HUDEP-2 (cell line): ENCODE measurements around the gene SHLD2.
"Not testable (repeated sequence)": the region's sequence is repeated elsewhere in the genome, so short reads cannot be mapped to it uniquely, and the experiment has no call there.

Source experiments
- DNase-seq, 76 experiments: peaks; one replicate each; lab custom pipeline; 2025; ENCODE audit not compliant: unreplicated experiment in 76 of 76; lab: John Stamatoyannopoulos, UW

Gene SHLD2

DNA sequence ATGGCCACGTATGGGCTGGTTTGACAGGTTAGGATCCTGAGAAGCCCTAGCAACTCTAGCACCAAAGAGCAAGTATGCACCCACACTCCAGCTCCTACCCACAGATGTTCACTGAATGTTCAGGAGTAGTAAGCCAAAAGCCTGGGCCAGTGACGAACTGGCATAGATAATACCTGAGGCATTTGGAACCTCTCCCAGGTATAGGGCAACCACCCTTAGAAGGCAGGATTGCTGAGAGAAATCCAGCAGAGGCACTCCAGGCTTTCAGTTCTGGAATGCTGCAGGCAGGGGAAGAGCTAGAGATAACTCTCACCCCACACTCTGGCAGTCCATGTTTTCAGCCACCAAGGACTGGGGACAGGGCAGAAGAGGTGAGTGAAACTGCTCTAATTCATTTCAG, 39.4 kb downstream of the SHLD2 start:
- DNase-seq: not testable (repeated sequence)

DNA sequence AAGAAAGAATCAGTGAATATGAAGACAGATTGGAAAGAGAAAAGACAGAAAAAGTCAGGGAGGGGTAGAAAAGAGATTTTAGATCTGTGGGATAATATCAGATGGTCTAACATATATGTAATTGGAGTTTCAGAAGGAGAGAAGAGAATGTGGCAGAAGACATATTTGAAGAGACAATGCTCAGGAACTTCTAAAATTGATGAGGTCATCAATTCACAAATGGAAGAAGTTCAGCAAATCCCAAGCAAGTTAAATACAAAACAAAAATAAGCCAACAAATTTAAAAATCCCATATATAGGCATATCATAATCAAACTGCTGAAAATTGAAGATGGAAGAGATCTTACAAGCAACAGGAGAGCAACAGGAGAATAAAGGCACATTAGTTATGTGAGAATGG, 42.5 kb downstream of the SHLD2 start:
- DNase-seq: not testable (repeated sequence)

DNA sequence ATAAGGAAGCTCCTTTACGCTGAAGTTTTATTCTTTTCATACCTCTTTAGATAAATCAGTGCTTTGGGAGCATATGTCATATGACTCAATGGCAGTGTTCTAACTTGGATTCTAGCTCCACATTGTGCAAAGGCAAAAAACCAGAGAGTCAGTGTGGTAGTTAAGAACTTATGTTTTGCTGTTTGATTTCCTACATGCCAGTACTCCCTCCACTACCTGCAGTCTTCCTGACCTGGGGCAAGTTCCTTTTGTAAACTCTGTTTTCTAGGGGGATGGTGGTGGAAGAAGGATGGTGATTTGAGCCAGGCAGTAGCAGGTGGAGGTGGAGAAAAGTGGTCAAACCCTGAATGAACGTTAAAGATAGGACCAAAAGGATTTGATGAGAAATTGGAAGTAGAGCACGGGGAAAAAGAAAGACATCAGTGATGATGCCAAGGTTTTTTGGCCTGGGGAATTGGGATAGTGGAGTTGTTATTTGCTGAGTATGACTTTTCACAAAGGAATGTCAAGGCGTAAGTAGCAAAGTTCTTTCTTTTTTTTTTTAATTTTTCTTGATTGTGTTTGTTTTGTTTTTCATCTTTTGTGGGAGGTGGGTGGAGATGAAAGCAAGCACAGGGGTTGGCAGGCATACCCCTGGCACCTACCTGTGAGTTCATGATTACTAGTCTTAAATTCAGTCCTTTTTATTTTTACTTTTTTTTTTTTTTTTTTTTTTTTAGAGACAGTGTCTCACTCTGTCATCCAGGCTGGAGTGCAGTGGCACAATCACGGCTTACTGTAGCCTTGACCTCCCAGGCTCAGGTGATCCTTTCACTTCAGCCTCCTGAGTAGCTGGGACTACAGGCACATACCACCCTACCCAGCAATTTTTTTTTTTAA, 47.5 kb downstream of the SHLD2 start:
- DNase-seq: not testable (repeated sequence)

DNA sequence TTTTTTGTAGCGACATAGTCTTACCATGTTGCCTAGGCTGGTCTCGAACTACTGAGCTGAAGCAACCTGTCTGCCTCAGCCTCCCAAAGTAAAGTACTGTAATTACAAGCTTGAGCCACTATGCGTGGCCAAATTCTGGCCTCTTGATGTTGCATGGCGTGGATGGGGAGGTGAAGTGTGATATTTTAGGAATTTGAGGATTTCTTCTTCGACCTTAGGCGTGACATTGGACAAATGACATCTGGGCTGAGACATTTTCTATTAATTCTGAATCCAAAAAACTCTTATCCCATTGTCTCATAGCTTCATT, 48.1 kb downstream of the SHLD2 start:
- not testable (repeated sequence) for DNase-seq

DNA sequence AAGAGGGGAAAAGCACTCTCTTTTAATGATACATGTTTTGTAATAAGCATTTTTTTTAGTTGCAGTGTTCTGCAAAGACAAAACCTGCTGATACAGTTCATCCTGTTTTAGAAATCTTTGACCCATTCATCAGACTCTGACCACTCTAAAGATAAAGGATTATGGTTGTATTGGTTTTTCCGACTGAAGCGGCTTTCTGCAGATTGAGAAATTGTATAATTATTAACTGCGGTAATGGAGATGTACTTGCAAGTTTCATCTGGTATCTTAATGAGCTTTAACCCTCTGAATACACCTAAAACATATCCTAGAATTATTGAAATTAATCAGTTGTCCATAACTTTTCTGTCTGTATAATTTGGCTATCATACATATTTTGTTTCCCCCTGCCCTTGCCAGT, 50.6 kb downstream of the SHLD2 start:
- DNase-seq: not testable (repeated sequence)

DNA sequence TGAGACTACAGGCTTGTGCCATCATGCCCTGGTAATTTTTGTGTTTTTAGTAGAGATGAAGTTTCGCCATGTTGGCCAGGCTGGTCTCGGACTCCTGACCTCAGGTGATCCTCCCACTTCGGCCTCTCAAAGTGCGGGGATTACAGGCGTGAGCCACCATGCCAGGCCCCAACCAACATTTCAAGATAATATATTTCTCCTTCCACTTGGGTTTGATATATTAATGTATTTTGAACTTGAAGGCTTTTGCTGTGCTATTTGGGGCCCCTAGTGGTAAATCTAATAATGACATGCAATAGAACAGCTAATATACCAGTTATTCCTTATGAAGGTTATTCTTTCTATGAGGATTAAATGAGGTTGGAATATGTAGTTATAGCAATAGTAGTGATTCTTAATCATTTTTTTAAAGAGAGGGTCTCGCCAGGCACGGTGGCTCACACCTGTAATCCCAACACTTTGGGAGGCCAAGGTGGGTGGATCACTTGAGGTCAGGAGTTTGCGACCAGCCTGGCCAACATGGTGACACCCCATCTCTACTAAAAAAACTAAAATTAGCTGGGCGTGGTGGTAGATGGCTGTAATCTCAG, 54.1 kb downstream of the SHLD2 start:
- not testable (repeated sequence) for DNase-seq

DNA sequence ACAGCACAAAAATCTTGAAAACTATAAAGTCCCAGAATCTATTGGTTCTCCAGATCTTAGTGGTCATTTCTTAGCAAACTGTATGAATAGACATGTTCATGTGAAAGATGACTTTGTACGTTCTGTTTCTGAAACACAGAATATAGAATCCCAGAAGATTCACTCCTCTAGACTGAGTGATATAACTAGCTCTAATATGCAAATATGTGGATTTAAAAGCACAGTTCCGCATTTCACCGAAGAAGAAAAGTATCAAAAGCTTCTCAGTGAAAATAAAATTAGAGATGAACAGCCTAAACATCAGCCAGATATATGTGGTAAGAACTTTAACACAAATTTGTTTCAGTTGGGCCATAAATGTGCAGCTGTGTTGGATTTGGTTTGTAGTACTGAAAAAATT, 56.5 kb downstream of the SHLD2 start:
- DNase-seq: not testable (repeated sequence)

DNA sequence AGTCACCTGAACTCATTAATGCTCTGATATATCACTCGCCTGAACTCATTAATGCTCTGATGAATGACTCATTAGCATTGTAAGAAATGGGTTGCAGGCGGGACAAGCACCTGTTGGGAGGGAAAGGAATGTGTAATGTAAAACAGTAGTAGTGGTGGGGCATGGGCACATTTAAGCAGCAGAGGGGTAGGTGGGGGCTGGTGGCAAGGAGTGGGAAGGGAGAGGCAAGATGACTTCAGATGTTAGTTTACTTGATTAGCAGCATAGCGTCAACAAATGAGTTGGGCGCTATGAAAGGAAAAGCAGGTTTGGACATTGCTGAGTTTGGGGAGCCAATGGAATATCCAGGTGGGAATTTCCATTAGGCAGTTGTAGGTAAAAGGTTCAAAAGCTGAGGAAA, 61.8 kb downstream of the SHLD2 start:
- DNase-seq: not testable (repeated sequence)

DNA sequence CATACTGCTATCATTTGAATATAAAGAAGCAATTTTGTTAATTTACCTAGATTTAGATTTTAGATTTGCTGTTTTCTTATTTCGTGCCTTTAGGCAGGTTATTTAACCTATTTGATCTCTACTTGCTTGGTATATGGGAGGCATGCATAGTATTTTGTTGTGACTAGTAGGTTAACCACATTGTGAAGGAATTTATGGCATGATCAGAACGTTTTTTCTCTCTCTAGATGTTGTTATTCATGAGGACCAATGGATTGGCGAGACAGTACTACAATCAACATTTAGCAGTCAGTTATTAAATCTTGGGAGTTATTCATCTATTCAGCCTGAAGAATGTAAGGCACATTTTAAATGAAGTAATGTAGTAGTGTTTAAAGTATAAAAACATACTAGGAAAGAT, 62.8 kb downstream of the SHLD2 start:
- not testable (repeated sequence) for DNase-seq

DNA sequence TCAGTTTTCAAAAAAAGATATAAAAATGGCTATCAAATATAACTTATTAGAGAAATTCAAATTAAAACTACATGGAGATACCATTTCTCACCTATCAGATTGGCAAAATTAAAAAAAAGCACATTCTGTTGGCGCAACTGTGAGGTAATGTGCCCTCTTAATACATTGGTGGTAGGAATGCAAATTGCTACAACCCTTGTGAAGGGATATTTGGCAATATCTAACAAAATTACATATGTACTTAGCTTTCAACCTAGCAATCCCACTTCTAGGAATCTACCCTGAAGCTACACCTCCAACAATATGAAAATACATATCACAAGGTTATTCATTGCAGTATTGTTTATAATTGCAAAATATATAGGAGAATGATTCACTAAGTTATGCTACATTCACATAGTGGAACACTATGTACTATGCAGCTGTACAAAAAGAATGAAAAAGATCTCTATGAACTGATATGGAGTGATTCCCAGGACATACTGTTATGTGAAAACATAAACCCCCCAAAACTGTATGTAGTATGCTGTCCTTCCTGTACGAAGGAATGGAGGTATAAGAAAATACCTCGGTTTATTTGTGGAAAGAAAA, 67.8 kb downstream of the SHLD2 start:
- DNase-seq: not testable (repeated sequence)

DNA sequence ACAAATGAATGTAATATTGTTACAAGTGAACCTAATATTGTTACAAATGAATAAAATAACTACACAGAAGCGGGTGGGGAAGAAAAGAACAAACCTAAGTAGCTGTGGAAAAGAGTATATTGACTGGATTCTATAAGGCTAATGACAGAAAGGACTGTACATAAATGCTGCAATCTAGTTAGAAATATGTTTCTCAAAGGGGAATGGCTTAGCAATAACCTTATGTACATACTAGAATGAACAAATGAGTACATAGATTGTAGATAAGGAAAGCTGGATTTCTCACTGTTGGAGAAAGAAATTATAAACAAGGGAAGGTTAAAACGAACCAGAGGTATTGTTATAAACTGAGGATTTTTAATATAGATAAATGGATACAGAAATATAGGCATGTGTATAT, 68.4 kb downstream of the SHLD2 start:
- not testable (repeated sequence) for DNase-seq

DNA sequence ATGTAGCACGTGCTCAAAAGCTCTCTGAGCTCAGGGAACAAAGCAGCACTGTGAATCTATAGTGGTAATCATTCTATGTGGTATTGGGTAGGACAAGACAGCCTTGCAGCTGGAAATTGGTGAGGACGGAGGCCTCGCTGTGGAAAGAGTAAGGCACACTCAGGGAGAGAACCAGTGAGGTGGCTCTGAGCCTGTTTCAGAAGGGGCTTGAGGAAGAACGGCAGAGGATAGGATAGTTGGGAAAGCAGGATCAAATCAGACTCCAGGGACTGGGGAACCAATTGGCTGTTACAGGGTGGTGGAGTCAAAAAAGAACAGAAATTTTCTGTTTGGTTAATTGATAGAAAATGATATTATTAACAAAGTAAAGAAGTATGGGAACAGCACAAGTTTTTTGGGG, 74.9 kb downstream of the SHLD2 start:
- DNase-seq: not testable (repeated sequence)

DNA sequence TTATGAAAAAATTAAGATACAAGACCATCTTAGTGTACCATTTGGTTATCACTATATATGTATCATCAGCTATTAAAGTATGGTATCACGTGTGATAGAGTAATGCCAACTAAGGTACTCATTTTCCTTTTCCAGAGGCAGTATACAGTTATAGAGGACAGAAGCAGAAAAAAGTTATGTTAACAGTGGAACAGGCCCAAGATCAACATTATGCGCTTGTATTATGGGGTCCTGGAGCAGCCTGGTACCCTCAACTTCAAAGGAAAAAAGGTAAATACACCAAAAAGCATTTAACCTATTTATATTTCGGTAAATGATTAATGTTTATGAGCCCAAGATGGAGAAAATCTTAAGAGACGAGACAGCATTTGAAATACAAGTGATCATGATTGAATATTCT, 75.7 kb downstream of the SHLD2 start:
- not testable (repeated sequence) for DNase-seq

DNA sequence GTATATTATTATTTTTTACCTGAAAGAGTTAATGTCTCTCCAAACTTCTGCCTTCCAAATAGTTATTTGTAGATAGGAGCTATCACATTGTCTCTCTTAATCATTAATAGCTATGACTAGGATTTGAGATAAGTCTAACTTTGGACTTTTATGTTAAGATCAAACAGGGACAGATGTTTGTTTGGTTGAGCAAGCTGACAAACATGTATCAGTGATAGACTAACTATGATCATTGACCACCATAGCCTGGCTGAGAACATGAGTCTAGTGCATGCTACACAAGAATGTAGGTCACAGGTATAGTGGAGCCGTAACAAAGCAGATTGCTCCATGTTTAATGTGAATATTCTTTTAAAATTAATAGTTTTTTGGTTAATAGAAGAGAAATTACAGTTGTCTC, 76.7 kb downstream of the SHLD2 start:
- DNase-seq: not testable (repeated sequence)

DNA sequence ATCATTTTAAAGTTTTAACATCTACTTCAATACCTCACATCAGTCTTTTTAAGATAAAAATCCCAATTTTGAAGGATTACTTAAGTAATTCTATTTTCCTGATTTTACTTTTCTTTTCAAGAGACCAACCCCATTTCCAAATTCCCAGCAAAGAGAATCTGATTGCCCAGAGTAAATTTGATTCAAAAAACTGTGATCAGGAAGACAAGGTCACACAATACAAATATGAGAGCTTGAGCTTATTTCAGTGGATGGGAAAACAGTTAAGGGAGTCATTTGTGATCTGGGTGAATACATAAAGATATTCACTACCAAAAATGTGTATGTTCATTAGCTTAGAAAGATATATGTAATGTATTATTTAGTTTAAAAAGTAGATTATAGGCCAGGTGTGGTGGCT, 77.2 kb downstream of the SHLD2 start:
- not testable (repeated sequence) for DNase-seq

DNA sequence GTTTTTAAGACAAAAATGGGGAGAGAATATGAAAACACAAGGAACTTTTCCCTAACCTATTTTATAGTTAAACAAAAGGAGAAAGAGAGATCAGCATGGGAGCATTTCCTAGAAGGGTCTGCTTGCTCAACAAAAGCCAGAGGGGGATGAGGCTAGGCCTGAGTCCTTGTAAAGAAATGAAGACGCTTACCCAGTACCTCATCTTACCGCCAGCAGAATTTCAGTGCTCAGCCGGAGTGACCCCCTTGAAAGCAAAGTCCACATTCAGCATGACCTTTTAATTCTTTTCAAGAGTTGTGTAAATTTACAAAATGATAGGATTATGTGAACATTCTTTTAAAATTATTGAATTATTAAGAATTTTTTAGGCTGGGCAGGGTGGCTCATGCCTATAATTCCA, 82.6 kb downstream of the SHLD2 start:
- DNase-seq: not testable (repeated sequence)

DNA sequence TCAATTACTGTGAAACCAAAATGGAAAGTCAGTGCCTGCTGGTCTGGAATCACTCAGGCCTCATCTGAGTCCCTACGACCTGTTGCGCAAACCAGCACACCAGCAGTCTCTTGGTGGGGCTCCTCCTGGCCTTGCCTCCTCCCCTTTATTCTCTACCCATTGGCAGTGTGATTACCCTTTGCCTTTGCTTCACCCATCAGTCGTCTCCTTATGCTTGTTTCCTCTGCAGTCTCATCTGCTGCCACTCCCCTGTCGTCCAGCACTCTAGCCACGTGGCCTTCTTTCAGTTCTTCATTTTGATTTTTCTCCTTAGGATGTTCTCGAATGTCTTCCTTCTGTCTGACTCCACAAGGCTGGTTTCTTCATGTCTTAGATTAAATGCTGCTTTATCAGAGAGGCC, 89.4 kb downstream of the SHLD2 start:
- not testable (repeated sequence) for DNase-seq

DNA sequence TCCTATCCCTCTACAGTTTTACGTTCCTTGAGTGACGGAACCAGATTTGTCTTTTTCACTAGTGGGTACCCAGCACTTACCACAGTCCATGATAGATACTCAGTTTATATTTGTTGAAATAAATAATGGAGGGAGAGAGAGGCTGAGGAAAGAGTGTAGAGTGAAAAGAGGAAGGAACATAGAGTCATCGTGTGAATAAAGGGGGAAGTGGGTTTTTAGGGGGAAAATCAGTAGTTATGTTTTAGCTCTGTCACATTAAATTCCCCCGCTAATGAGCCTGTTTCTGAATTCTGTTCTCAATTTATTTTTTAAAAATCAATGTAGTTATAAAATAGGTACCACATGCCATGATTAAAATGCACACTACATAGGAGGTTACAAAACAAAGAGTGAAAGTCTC, 91.0 kb downstream of the SHLD2 start:
- DNase-seq: not testable (repeated sequence)

DNA sequence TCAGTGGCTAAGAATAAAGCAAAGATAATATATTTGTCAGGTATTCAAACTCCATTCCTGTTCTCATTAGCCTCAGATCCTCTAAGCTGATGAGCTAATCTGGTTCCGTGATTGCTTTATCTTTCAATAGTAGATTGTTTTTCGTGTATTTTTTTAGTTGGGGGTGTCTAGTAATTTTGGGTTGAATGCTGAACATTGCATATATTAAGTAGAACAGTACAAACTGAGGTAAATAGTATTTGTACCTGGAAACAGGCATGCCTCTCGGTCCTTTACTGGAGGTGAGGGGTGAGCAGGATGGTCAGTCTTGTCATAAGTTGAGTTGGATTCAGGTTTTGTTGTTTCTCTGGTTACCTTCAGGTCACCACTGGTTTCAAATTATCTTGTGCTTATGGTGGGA, 92.6 kb downstream of the SHLD2 start:
- not testable (repeated sequence) for DNase-seq

DNA sequence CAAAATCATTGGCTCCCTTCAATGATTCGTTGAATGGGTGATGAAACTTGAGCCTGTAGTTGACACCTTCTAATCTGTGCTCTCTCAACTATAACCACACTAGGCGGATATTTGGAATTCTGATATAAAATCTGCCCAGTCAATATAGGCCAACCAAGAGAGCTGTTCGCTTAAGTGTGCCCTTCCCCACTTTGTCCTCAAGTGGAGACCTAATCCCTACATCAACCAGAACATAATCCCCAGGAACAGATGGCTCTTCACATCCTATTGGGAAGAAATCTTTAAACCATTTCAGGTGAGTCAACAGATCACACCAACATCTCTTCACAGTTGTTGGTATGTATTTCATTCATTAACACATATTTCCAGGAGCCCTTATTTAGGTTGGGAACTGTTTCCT, 96.8 kb downstream of the SHLD2 start:
- not testable (repeated sequence) for DNase-seq

DNA sequence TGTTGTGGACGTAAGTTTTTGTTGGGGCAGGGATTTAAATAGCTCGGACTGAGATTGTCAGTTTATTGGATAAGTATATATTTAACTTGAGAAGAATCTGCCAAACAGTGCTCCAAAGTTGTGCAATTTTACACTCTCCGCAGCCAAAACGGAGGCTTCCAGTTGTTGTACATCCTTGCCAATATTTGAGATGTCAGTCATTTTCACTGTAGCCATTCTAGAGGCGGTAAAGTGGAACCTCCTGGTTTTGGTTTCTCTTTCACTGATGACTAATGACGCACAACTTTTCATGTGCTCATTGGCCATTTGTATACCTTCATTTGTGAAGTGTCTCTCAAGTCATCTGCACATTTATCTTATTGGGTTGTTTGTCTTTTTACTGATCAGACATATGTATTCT, 105.9 kb downstream of the SHLD2 start:
- DNase-seq: not testable (repeated sequence)

DNA sequence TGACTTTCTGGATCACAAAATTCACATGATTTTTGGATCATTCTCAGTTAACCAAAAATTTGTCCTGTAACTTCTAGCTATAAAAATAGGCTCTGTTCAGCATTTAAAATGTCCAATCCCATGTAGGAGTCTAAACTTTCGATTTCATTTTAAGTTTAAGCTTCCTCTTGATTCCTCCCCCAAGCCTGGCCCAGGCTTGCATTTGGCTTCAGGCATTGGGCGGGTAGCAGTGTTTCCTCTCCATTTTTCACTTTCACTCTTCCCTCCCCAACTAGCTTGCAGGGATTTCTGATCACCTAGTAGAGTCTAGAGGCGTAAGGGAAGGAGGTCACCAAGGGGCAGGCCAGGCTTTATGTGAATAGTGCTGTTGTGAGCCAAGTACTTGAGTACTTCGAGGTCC, 109.8 kb downstream of the SHLD2 start:
- DNase-seq: not testable (repeated sequence)
